HepG2 (cell line): ENCODE measurements around the gene CPNE5. TPM values are rescaled to one million over a fixed set of nuclear protein-coding genes. Genes with fewer than 3 reads are reported as not detected.

Experiments used
- FOXJ3 ChIP-seq: sonication (generic); formaldehyde crosslinking; IDR thresholded peaks from 2 replicates; pipeline ENCODE4 v1.4.0; 2020; ENCODE audit warnings: missing genetic modification reagents, mild to moderate bottlenecking, borderline replicate concordance
- JUN ChIP-seq: sonication (generic); formaldehyde crosslinking; IDR thresholded peaks from 2 replicates; pipeline ENCODE4 v1.4.0; 2020; ENCODE audit warnings: mild to moderate bottlenecking, missing genetic modification reagents
- KDM5B ChIP-seq: sonication (generic); formaldehyde crosslinking; IDR thresholded peaks from 2 replicates; pipeline ENCODE4 v1.4.0; 2020; ENCODE audit warnings: missing genetic modification reagents, mild to moderate bottlenecking, borderline replicate concordance
- THAP11 ChIP-seq: IDR thresholded peaks from 2 replicates; pipeline ENCODE4 v1.6.1; 2016; ENCODE audit warnings: missing biosample characterization, missing genetic modification reagents
- ZNF20 ChIP-seq: sonication (generic); formaldehyde crosslinking; IDR thresholded peaks from 2 replicates; pipeline ENCODE4 v1.4.0; 2020; ENCODE audit warnings: mild to moderate bottlenecking, moderate library complexity, missing genetic modification reagents
- ZNF432 ChIP-seq: sonication (generic); formaldehyde crosslinking; IDR thresholded peaks from 2 replicates; pipeline ENCODE4 v1.5.0; 2020; ENCODE audit warnings: missing genetic modification reagents, mild to moderate bottlenecking, borderline replicate concordance
- ZNF501 ChIP-seq: sonication (generic); formaldehyde crosslinking; IDR thresholded peaks from 2 replicates; pipeline ENCODE4 v1.5.1; 2020; ENCODE audit warnings: mild to moderate bottlenecking, moderate library complexity, missing genetic modification reagents
- ZNF510 ChIP-seq: sonication (generic); formaldehyde crosslinking; IDR thresholded peaks from 2 replicates; pipeline ENCODE4 v1.4.0; 2020; ENCODE audit warnings: low read depth, mild to moderate bottlenecking, missing genetic modification reagents
- polyA plus RNA-seq, 8 experiments: library from polyadenylated mRNA; depleted of rRNA in 3 of 8; stranded (reverse) in 7 of 8; unstranded in 1 of 8; fragments of >200 nt; fragmentation: Illumina TruSeq in 4 of 8; extraction: Trizol in 4 of 8; gene quantifications; 2 replicates each; pipeline versions ENCODE4 v1.2.1 to v1.2.3, GENCODE V29; 2011 to 2016; ENCODE audit warnings: low read depth in 4 of 8, missing spikeins in 1 of 8, mixed read lengths in 1 of 8; ENCODE audit not compliant: insufficient read depth in 1 of 8
- total RNA-seq, 5 experiments: library from RNA; depleted of rRNA; stranded (reverse); fragments of >200 nt; fragmentation: Illumina TruSeq; extraction: Trizol; gene quantifications; 2 replicates each; pipeline ENCODE4 v1.2.3, GENCODE V29; 2016; ENCODE audit warnings: low read depth in 1 of 5
- TF ChIP-seq, protein P1 (sequence below): sonication (generic); formaldehyde crosslinking; IDR thresholded peaks from 2 replicates; pipeline ENCODE4 v1.4.0; 2020; ENCODE audit warnings: low read depth, missing genetic modification reagents
- TF ChIP-seq, protein P2 (sequence below): sonication (generic); formaldehyde crosslinking; IDR thresholded peaks from 2 replicates; pipeline ENCODE4 v1.9.0; 2021; ENCODE audit warnings: missing genetic modification reagents, mild to moderate bottlenecking, borderline replicate concordance
- TF ChIP-seq, protein P3 (sequence below): IDR thresholded peaks from 2 replicates; pipeline ENCODE4 v1.6.1; 2016; ENCODE audit warnings: missing genetic modification reagents, missing compliant biosample characterization

The CPNE5 gene
- total and polyA plus RNA-seq, 2 of the 13 experiments (the other 11 are each of a cell fraction or from before 2014, with no cell fraction given) = 0.16 TPM; not detected in 1

DNA sequence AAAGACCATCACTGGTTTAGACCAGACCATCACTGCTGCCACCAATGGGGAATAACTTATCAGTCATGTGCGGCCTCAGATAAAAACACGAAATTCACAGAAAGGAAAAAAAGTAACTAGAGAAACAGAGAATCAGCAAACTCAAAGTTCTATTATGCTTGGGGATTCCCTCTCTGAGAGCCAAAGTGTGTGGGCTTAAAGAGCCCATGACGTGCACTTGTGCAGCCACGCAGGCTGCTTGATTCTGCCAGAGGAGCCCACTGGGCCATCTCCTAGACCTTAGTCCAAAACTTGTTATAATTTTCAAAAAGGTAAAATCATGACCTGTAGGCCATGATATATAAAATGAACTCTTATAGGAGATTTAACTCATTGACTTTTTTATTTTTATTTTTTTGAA is 126.4 kb downstream of the CPNE5 start (continued):
- TF ChIP-seq FOXJ3 (CRISPR knock-in tag) (no peak), ZNF20 (no peak), ZNF432 (CRISPR knock-in tag) (no peak), THAP11 (CRISPR knock-in tag) (no peak), JUN (no peak), KDM5B (CRISPR knock-in tag) (no peak), ZNF501 (CRISPR knock-in tag) (no peak), ZNF510 (CRISPR knock-in tag) (no peak)
- TF ChIP-seq, protein P1, sequence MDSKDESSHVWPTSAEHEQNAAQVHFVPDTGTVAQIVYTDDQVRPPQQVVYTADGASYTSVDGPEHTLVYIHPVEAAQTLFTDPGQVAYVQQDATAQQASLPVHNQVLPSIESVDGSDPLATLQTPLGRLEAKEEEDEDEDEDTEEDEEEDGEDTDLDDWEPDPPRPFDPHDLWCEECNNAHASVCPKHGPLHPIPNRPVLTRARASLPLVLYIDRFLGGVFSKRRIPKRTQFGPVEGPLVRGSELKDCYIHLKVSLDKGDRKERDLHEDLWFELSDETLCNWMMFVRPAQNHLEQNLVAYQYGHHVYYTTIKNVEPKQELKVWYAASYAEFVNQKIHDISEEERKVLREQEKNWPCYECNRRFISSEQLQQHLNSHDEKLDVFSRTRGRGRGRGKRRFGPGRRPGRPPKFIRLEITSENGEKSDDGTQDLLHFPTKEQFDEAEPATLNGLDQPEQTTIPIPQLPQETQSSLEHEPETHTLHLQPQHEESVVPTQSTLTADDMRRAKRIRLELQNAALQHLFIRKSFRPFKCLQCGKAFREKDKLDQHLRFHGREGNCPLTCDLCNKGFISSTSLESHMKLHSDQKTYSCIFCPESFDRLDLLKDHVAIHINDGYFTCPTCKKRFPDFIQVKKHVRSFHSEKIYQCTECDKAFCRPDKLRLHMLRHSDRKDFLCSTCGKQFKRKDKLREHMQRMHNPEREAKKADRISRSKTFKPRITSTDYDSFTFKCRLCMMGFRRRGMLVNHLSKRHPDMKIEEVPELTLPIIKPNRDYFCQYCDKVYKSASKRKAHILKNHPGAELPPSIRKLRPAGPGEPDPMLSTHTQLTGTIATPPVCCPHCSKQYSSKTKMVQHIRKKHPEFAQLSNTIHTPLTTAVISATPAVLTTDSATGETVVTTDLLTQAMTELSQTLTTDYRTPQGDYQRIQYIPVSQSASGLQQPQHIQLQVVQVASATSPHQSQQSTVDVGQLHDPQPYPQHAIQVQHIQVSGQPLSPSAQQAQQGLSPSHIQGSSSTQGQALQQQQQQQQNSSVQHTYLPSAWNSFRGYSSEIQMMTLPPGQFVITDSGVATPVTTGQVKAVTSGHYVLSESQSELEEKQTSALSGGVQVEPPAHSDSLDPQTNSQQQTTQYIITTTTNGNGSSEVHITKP (CRISPR knock-in tag) = no peak
- TF ChIP-seq, protein P2, sequence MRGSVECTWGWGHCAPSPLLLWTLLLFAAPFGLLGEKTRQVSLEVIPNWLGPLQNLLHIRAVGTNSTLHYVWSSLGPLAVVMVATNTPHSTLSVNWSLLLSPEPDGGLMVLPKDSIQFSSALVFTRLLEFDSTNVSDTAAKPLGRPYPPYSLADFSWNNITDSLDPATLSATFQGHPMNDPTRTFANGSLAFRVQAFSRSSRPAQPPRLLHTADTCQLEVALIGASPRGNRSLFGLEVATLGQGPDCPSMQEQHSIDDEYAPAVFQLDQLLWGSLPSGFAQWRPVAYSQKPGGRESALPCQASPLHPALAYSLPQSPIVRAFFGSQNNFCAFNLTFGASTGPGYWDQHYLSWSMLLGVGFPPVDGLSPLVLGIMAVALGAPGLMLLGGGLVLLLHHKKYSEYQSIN (CRISPR knock-in tag) = no peak
- TF ChIP-seq, protein P3, sequence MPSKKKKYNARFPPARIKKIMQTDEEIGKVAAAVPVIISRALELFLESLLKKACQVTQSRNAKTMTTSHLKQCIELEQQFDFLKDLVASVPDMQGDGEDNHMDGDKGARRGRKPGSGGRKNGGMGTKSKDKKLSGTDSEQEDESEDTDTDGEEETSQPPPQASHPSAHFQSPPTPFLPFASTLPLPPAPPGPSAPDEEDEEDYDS (CRISPR knock-in tag) = no peak
